GM12878 (cell line): Measurements from ENCODE around the gene SPG7. TPM values are rescaled to one million over a fixed set of nuclear protein-coding genes. Genes with fewer than 3 reads are reported as not detected.

Source experiments
- ATAC-seq: fragments of 200-7000 bp; cut with Tn5 transposase; 3 replicates; pipeline ENCODE4 v1.9.1; 2020; ENCODE audit warnings: mild to moderate bottlenecking, moderate library complexity
- BruUV-seq: library from RNA; stranded (reverse); fragments of 400-500 nt; replicated peaks from 2 replicates; lab custom pipeline; 2021; lab: Mats Ljungman, UMichigan
- CTCF ChIA-PET: fragments of 300-600 bp; sonication (Branson Sonifier 250); formaldehyde crosslinking; extraction: SDS; loops from one replicate; lab custom pipeline; 2021; ENCODE audit warnings: inconsistent platforms; lab: Yijun Ruan, JAX
- POLR2A ChIA-PET: fragments of 350-600 bp; formaldehyde crosslinking; extraction: SDS; loops from one replicate; lab custom pipeline; 2021; ENCODE audit warnings: inconsistent platforms; lab: Charles Lee
- RAD21 ChIA-PET: fragments of 300-600 bp; sonication (Branson Sonifier 250); formaldehyde crosslinking; loops from one replicate; lab custom pipeline; 2023; ENCODE audit warnings: antibody characterized with exemption; ENCODE audit not compliant: unreplicated experiment; lab: Charles Lee
- SMC1A ChIA-PET: fragments of 300-600 bp; sonication (Branson Sonifier 250); formaldehyde crosslinking; loops from one replicate; lab custom pipeline; 2023; ENCODE audit not compliant: unreplicated experiment, uncharacterized antibody; lab: Charles Lee
- DNase-seq: peaks from one replicate; pipeline ENCODE4 v3.0.0-alpha.2; 2011; ENCODE audit warnings: low read depth, low spot score
- FAIRE-seq: peaks from 3 replicates; lab custom pipeline; 2011; peaks lifted over from hg19 to GRCh38; lab: Jason Lieb, UNC
- H2AFZ ChIP-seq: 2 replicates; pipeline ENCODE4 v1.6.0; 2011; ENCODE audit warnings: low read depth, low read length, control low read depth; ENCODE audit not compliant: control insufficient read depth
- H3K27ac ChIP-seq: 2 replicates; pipeline ENCODE4 v1.5.1; 2011; ENCODE audit warnings: control low read depth; ENCODE audit not compliant: control insufficient read depth, insufficient read depth
- H3K27me3 ChIP-seq, 2 experiments: replicated peaks in 1 of 2; 2 replicates each; pipeline versions ENCODE4 v1.6.0 to v1.6.1; 2011; ENCODE audit warnings: low read length in 1 of 2; ENCODE audit not compliant: control insufficient read depth in 2 of 2, insufficient read depth in 2 of 2
- H3K36me3 ChIP-seq, 2 experiments: 2 replicates each; pipeline ENCODE4 v1.5.1; 2011; ENCODE audit warnings: low read length in 1 of 2; ENCODE audit not compliant: control insufficient read depth in 2 of 2, insufficient read depth in 2 of 2
- H3K4me1 ChIP-seq: 2 replicates; pipeline ENCODE4 v1.6.1; 2011; ENCODE audit warnings: mild to moderate bottlenecking, low read length, moderate library complexity, mixed read lengths; ENCODE audit not compliant: control insufficient read depth, insufficient read depth
- H3K4me2 ChIP-seq: 2 replicates; pipeline ENCODE4 v1.6.0; 2011; ENCODE audit warnings: control low read depth; ENCODE audit not compliant: control insufficient read depth, insufficient read depth
- H3K4me3 ChIP-seq: fragments of 200-600 bp; sonication (generic); 2 replicates; pipeline ENCODE4 v1.5.1; 2016
- H3K79me2 ChIP-seq: 2 replicates; pipeline ENCODE4 v1.6.0; 2011; ENCODE audit warnings: low read length; ENCODE audit not compliant: control insufficient read depth, insufficient read depth
- H3K9ac ChIP-seq: 2 replicates; pipeline ENCODE4 v1.8.0; 2011; ENCODE audit warnings: low read length, control low read depth, mixed read lengths; ENCODE audit not compliant: control insufficient read depth, insufficient read depth
- H3K9me3 ChIP-seq: replicated peaks from 3 replicates; pipeline ENCODE4 v1.5.1; 2011; ENCODE audit warnings: mild to moderate bottlenecking, low read length; ENCODE audit not compliant: control insufficient read depth, insufficient read depth
- H4K20me1 ChIP-seq: 2 replicates; pipeline ENCODE4 v1.6.0; 2011; ENCODE audit not compliant: control insufficient read depth, insufficient read depth
- ASH2L ChIP-seq: fragments of 300-600, 200-600 bp; sonication (generic); IDR thresholded peaks from 2 replicates; pipeline ENCODE4 v1.6.1; 2017; ENCODE audit warnings: low read depth, mild to moderate bottlenecking, borderline replicate concordance
- BHLHE40 ChIP-seq, 2 experiments: fragments of 450-650 bp in 1 of 2; IDR thresholded peaks; 2 replicates each; pipeline ENCODE4 v1.6.1; 2011 to 2017; ENCODE audit warnings: low read depth in 2 of 2, borderline replicate concordance in 1 of 2, improper control_type of control experiment in 1 of 2, low read length in 1 of 2, mild to moderate bottlenecking in 1 of 2
- ETV6 ChIP-seq, 2 experiments: fragments of 450-650 bp in 1 of 2; IDR thresholded peaks in 1 of 2; conservative IDR thresholded peaks in 1 of 2; 2 replicates each; pipeline ENCODE4 v1.6.1; 2014; ENCODE audit warnings: antibody characterized with exemption in 1 of 2, borderline replicate concordance in 1 of 2, low read depth in 1 of 2, mild to moderate bottlenecking in 1 of 2, moderate library complexity in 1 of 2
- POLR2A ChIP-seq: IDR thresholded peaks from 2 replicates; pipeline ENCODE4 v1.6.1; 2011; ENCODE audit warnings: low read depth, mild to moderate bottlenecking, low read length
- POU2F2 ChIP-seq: IDR thresholded peaks from 3 replicates; pipeline ENCODE4 v1.6.1; 2011; ENCODE audit warnings: low read depth, mild to moderate bottlenecking, low read length, borderline replicate concordance
- RAD21 ChIP-seq: IDR thresholded peaks from 2 replicates; pipeline ENCODE4 v1.6.1; 2011; ENCODE audit warnings: mild to moderate bottlenecking, low read depth, low read length, moderate library complexity; ENCODE audit not compliant: insufficient read depth
- RCOR1 ChIP-seq: conservative IDR thresholded peaks from 2 replicates; pipeline ENCODE4 v1.6.1; 2012; ENCODE audit warnings: low read depth, low read length, improper control_type of control experiment
- TCF12 ChIP-seq: IDR thresholded peaks from 2 replicates; pipeline ENCODE4 v1.6.1; 2011; ENCODE audit warnings: low read depth, mild to moderate bottlenecking, low read length
- TCF3 ChIP-seq: IDR thresholded peaks from 2 replicates; pipeline ENCODE4 v1.6.1; 2012; ENCODE audit warnings: low read depth, mild to moderate bottlenecking, low read length, borderline replicate concordance; ENCODE audit not compliant: insufficient read depth
- ZBTB11 ChIP-seq: fragments of 450-650 bp; formaldehyde crosslinking; IDR thresholded peaks from 2 replicates; pipeline ENCODE4 v1.5.0; 2022; ENCODE audit warnings: mild to moderate bottlenecking, missing genetic modification characterization
- ZNF217 ChIP-seq: fragments of 450-650 bp; IDR thresholded peaks from 2 replicates; pipeline ENCODE4 v1.6.1; 2017; ENCODE audit warnings: antibody characterized with exemption, mild to moderate bottlenecking
- ZSCAN29 ChIP-seq: fragments of 450-650 bp; IDR thresholded peaks from 2 replicates; pipeline ENCODE4 v1.6.1; 2017; ENCODE audit warnings: mild to moderate bottlenecking, moderate library complexity
- WGBS: methylation state at CpG from one replicate; pipeline ENCODE4 v1.1.6; 2016; ENCODE audit warnings: low lambda C conversion rate; ENCODE audit not compliant: insufficient replicate concordance, insufficient coverage; ENCODE audit errors: missing lambda C conversion rate; 5-methylcytosine and 5-hydroxymethylcytosine counted together
- in situ Hi-C: fragments of 300-500 bp; cut with MboI; formaldehyde crosslinking; loops from 9 replicates; pipeline ENCODE4 v1.14.3; 2018; ENCODE audit warnings: mixed read lengths
- intact Hi-C: fragments of 100-400 bp; cut with micrococcal nuclease; formaldehyde crosslinking; loops from one replicate; pipeline ENCODE4 v1.14.2; 2022; ENCODE audit not compliant: unreplicated experiment
- polyA plus RNA-seq, 11 experiments: library from polyadenylated mRNA; depleted of rRNA in 4 of 11; unstranded in 6 of 11; stranded (reverse) in 5 of 11; fragments of >200 nt; fragmentation: Nextera tagmentation in 4 of 11; fragmentation: Illumina TruSeq in 1 of 11; extraction: Ambion mirVana in 4 of 11; extraction: Trizol in 1 of 11; gene quantifications; 1 replicate in 1 of 11; 2 replicates in 10 of 11; pipeline versions ENCODE4 v1.2.1 to v1.2.3, GENCODE V29; 2011 to 2016; ENCODE audit warnings: inconsistent platforms in 2 of 11, missing spikeins in 2 of 11, low read depth in 1 of 11
- total RNA-seq, 4 experiments: library from RNA; depleted of rRNA in 3 of 4; stranded (reverse); fragments of >200 nt in 3 of 4; fragmentation: Illumina TruSeq in 1 of 4; extraction: Trizol in 1 of 4; gene quantifications; 2 replicates each; pipeline versions ENCODE4 v1.2.1 to v1.2.3, GENCODE V29; 2013 to 2021

SPG7 gene
- total and polyA plus RNA-seq, 10 of the 15 experiments (the other 5 are each of a cell fraction or from before 2014, with no cell fraction given) = 5.9 to 75.9 (median 52.5) TPM

- Histone ChIP-seq H3K79me2 (peaks cover 77% of the 10 kb centered on the region), H4K20me1 (peaks cover 26% of the 10 kb centered on the region), H3K27ac (no peak overlapping the region), H3K9ac (no peak overlapping the region), H3K27me3 (no peaks in the 10 kb centered on the region), H2AFZ (no peak overlapping the region), H3K4me2 (no peak overlapping the region), H3K9me3 (no peaks in the 10 kb centered on the region), H3K4me1 (peaks cover 5% of the 10 kb centered on the region; the same call in 1 of the 2 replicates), H3K36me3 (peaks cover 2 to 6% of the 10 kb centered on the region in 2 experiments; a peak in 2 of 4 replicates), H3K4me3 (no peak overlapping the region)
- RAD21 ChIA-PET = interaction anchor here (0.8 kb wide), 1 partner anchor 10 kb away, joined by 5 read pairs; no protein-coding TSS in a partner anchor
- no peak for ATAC-seq
- CTCF ChIA-PET = interaction anchor here (1.2 kb wide), 1 partner anchor 10 kb away, joined by 4 read pairs; no protein-coding TSS in a partner anchor
- FAIRE-seq = no peak
- POLR2A ChIA-PET = no interaction called here
- SMC1A ChIA-PET = interaction anchor here (1.5 to 1.8 kb wide), 2 partner anchors 10 to 21 kb away, joined by 4 to 7 read pairs; no protein-coding TSS in a partner anchor
- DNase-seq = no peak
- intact Hi-C loops (no loop called here), in situ Hi-C loops (no loop called here)
- no TSS peak for BruUV-seq
- TF ChIP-seq BHLHE40 (IDR thresholded peaks at IDR 0.05; ENCODE audit: borderline replicate concordance in 1 of 2, low read depth in 2 of 2, low read length in 1 of 2) (no peak), POLR2A (no peak), RAD21 (no peak), RCOR1 (no peak), ZSCAN29 (no peak), ZNF217 (no peak), ZBTB11 (CRISPR knock-in tag) (no peak), TCF3 (no peak), POU2F2 (no peak), ASH2L (no peak), ETV6 (conservative IDR thresholded peaks at IDR 0.05 in 1 of 2, IDR thresholded peaks at IDR 0.05 in 1 of 2; ENCODE audit: borderline replicate concordance in 1 of 2, low read depth in 1 of 2) (no peak), TCF12 (no peak)
- 82% methylated on average over 7 of the region's 7 CpGs for whole genome bisulfite sequencing
Measured at GRCh38 chr16:89467382-89467781, 40.8 kb upstream of the SPG7 start.
